Heart right ventricle (tissue), 16 donors: ENCODE measurements around the gene KRT6B. TPM values are rescaled to one million over a fixed set of nuclear protein-coding genes. Genes with fewer than 3 reads are reported as not detected.
"Not testable (repeated sequence)": the region's sequence is repeated elsewhere in the genome, so short reads cannot be mapped to it uniquely, and the experiment has no call there.

Source experiments
- ATAC-seq, 8 donors: fragments of 200-7000 bp; cut with Tn5 transposase; one replicate each; pipeline ENCODE4 v1.9.1; 2020; ENCODE audit warnings: mild to moderate bottlenecking in 8 of 8, moderate library complexity in 8 of 8, moderate number of reproducible peaks in 1 of 8
- DNase-seq, 2 donors: peaks; one replicate each; pipeline ENCODE4 v3.0.0-alpha.2; 2020
- H3K27ac ChIP-seq, 10 donors: fragments of 200-600 bp; sonication (generic) in 2 of 10; one replicate each; pipeline versions ENCODE4 v1.5.0 to v1.8.0; 2020 to 2022; ENCODE audit warnings: mild to moderate bottlenecking in 3 of 10
- H3K27me3 ChIP-seq, 7 donors: fragments of 200-600 bp; one replicate each; pipeline ENCODE4 v1.8.0; 2021 to 2022; ENCODE audit warnings: mild to moderate bottlenecking in 2 of 7
- H3K36me3 ChIP-seq, 9 donors: fragments of 200-600 bp; sonication (generic) in 1 of 9; one replicate each; pipeline versions ENCODE4 v1.5.0 to v1.8.0; 2020 to 2022; ENCODE audit warnings: mild to moderate bottlenecking in 2 of 9
- H3K4me1 ChIP-seq, 9 donors: fragments of 200-600 bp; sonication (generic) in 1 of 9; one replicate each; pipeline versions ENCODE4 v1.5.0 to v1.8.0; 2020 to 2022; ENCODE audit warnings: mild to moderate bottlenecking in 4 of 9
- H3K4me3 ChIP-seq, 10 donors: fragments of 200-600 bp; sonication (generic) in 2 of 10; one replicate each; pipeline versions ENCODE4 v1.5.0 to v1.8.0; 2020 to 2022; ENCODE audit warnings: mild to moderate bottlenecking in 7 of 10, moderate library complexity in 2 of 10
- H3K9me3 ChIP-seq, 11 donors: fragments of 200-600 bp in 10 of 11; sonication (generic) in 2 of 11; one replicate each; pipeline versions ENCODE4 v1.5.0 to v1.8.0; 2013 to 2022; ENCODE audit warnings: mild to moderate bottlenecking in 2 of 11, control low read depth in 1 of 11, moderate library complexity in 1 of 11
- WGBS, 2 donors: extraction: QIAGEN DNeasy Blood & Tissue Kit; methylation state at CpG; one replicate each; pipeline ENCODE4 v1.1.7; 2013; ENCODE audit warnings: inconsistent platforms in 1 of 2; 5-methylcytosine and 5-hydroxymethylcytosine counted together
- intact Hi-C, 10 donors: fragments of 100-400 bp; cut with DNase I; formaldehyde crosslinking; loops; one replicate each; pipeline versions ENCODE4 v1.11.1 to v1.14.2; 2022
- long read RNA-seq, 3 donors: library from polyadenylated mRNA; unstranded; transcript quantifications; one replicate each; pipeline ENCODE4 v2.0.0, GENCODE V29; 2020 to 2021
- polyA plus RNA-seq, 2 donors: library from polyadenylated mRNA; stranded (reverse); fragments of 200-250 nt; gene quantifications; one replicate each; pipeline ENCODE4 v1.2.3, GENCODE V29; 2013
- total RNA-seq, 10 donors: library from RNA; stranded (reverse); fragmentation: NEBNext Ultra II Directional in 3 of 10; extraction: Animal tissue kit (Norgen Biotek cat#: 25700) in 3 of 10; gene quantifications; one replicate each; pipeline versions ENCODE4 v1.2.1 to v1.2.4, GENCODE V29; 2021 to 2023
- TF ChIP-seq, protein P1 (sequence below), 9 donors: fragments of 200-600 bp; sonication (generic) in 2 of 9; IDR thresholded peaks; one replicate each; pipeline versions ENCODE4 v1.5.0 to v1.8.0; 2021 to 2022; ENCODE audit warnings: antibody characterized with exemption in 9 of 9, mild to moderate bottlenecking in 5 of 9, moderate library complexity in 1 of 9
- donor health status: Arrhythmogenic right ventricular cardiomyopathy.
- donor health status: ischemic (EF 13 %, LVEDD 7.1; RV severe dilation, severe dysfunction).
- donor health status: healthy with polysubstance abuse.
- donor health status: DM: no; HTN: yes; CAD: no.
- donor health status: DM: no; HTN: no; CAD: no.
- donor health status: ischemic (EF 25% LVEDD 6.9; RV normal size, moderate dysfunction).
- donor health status: ischemic (EF 25% LVEDD 5.7; RV mildly dilated, moderate dysfunction).
- donor health status: healthy.
- donor health status: DM: yes; HTN: yes; CAD: no.
- donor health status: Ischemic cardiomyopathy.
- donor health status: ischemic (EF 35%, LVEDD 5.7; RV mildly dilated, moderate dysfunction).
- donor health status: nonischemic (EF 11% LVEDD 7.7; RV severe dilation, severe dysfunction).
- donor health status: DM: yes; HTN: yes; CAD: no.
- donor health status: PGD.
- donor health status: ischemic (EF 29% LVEDD 5.4; RV normal size, mild dysfunction).
- donor health status: nonischemic (EF 23%, LVEDD 6.1; RV moderate dilation, normal function).

Gene KRT6B
- total RNA-seq (not detected), polyA plus RNA-seq (under 1 TPM in 1 of 2 donors, not detected in 1; 0.06 TPM)
- long read RNA-seq, donor 1 = 0 reads
- long read RNA-seq, donor 2 = 0 reads
- long read RNA-seq, donor 3 = 0 reads

- Histone ChIP-seq H3K4me1 (no peaks in the 10 kb centered on the region), H3K27ac (no peak within 1 kb of the TSS), H3K27me3 (peaks cover 0 to 7% (median 0%) of the 10 kb centered on the region in 7 donors), H3K36me3 (no peaks in the 10 kb centered on the region), H3K4me3 (no peak within 1 kb of the TSS), H3K9me3 (no peaks in the 10 kb centered on the region)
- DNase-seq (no peak), ATAC-seq (no peak)
- intact Hi-C loops = no loop called here
- TF ChIP-seq, protein P1, sequence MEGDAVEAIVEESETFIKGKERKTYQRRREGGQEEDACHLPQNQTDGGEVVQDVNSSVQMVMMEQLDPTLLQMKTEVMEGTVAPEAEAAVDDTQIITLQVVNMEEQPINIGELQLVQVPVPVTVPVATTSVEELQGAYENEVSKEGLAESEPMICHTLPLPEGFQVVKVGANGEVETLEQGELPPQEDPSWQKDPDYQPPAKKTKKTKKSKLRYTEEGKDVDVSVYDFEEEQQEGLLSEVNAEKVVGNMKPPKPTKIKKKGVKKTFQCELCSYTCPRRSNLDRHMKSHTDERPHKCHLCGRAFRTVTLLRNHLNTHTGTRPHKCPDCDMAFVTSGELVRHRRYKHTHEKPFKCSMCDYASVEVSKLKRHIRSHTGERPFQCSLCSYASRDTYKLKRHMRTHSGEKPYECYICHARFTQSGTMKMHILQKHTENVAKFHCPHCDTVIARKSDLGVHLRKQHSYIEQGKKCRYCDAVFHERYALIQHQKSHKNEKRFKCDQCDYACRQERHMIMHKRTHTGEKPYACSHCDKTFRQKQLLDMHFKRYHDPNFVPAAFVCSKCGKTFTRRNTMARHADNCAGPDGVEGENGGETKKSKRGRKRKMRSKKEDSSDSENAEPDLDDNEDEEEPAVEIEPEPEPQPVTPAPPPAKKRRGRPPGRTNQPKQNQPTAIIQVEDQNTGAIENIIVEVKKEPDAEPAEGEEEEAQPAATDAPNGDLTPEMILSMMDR (IDR thresholded peaks at IDR 0.05) = no peak
- 87 to 90% methylated on average over 6 of the region's 6 CpGs for WGBS, 2 donors
Measured at GRCh38 chr12:52452101-52452500, at the start of gene KRT6B. TSS of gene KRT6B (minus strand) at chr12:52452146. CDS start at chr12:52452078, 68 bp downstream.

DNA sequence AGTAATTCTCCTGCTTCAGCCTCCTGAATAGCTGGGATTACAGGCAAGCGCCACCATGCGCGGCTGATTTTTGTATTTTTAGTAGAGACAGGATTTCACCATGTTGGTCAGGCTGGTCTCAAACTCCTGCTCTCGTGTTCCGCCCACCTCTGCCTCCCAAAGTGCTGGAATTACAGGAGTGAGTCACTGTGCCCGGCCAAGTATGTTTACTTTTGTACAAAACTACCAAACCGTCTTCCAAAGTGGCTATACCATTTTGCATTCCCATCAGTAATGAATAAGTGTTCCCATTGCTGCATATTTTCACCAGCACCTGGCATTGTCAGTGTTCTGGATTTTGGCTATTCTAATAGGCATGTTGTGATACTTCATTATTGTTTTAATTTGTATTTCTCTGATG lies 49.5 kb upstream of the KRT6B start:
- 87 to 91% methylated on average over 7 of the region's 7 CpGs for WGBS, 2 donors
- TF ChIP-seq, protein P1 (IDR thresholded peaks at IDR 0.05) = no peak
- intact Hi-C loops = loop anchor here in 4 of 10 donors (10.0 kb wide), 2 partner anchors 127 to 347 kb away; no protein-coding TSS in a partner anchor

GRCh38 chr12:52500574-52500973 lies 48.6 kb upstream of the KRT6B start:
- ATAC-seq, H3K36me3 ChIP-seq, H3K4me3 ChIP-seq, H3K27ac ChIP-seq, DNase-seq, H3K9me3 ChIP-seq: not testable (repeated sequence)
- intact Hi-C loops = loop anchor here in 4 of 10 donors (10.0 kb wide), 2 partner anchors 126 to 346 kb away; no protein-coding TSS in a partner anchor
- Histone ChIP-seq H3K4me1 (peaks cover 0 to 14% (median under 1%) of the 10 kb centered on the region in 9 donors), H3K27me3 (peaks cover 0 to 19% (median 5%) of the 10 kb centered on the region in 7 donors)
- 79 to 82% methylated on average over 6 of the region's 6 CpGs for WGBS, 2 donors

More for the DNA sequence above, 49.5 kb upstream of the KRT6B start:
- no peak for ATAC-seq
- DNase-seq = no peak
- peaks cover 0 to 5% (median 0%) of the 10 kb centered on the region in 9 donors for H3K4me1 ChIP-seq
- no peak overlapping the region for H3K4me3 ChIP-seq
- H3K36me3 ChIP-seq = no peaks in the 10 kb centered on the region
- H3K9me3 ChIP-seq = peaks cover 0 to 7% (median 0%) of the 10 kb centered on the region in 11 donors
- H3K27me3 ChIP-seq = peaks cover 0 to 24% (median 13%) of the 10 kb centered on the region in 7 donors
- H3K27ac ChIP-seq = no peak overlapping the region

- WGBS, 2 donors = 77 to 82% methylated on average over 5 of the region's 5 CpGs
- Histone ChIP-seq H3K27me3 (peaks cover 0 to 17% (median 4%) of the 10 kb centered on the region in 7 donors), H3K27ac (no peak overlapping the region), H3K4me1 (peaks cover 0 to 20% (median 6%) of the 10 kb centered on the region in 9 donors), H3K9me3 (peaks cover 0 to 7% (median 0%) of the 10 kb centered on the region in 11 donors), H3K4me3 (no peak overlapping the region), H3K36me3 (no peaks in the 10 kb centered on the region)
- ATAC-seq = no peak
- TF ChIP-seq, protein P1 (IDR thresholded peaks at IDR 0.05) = no peak
- intact Hi-C loops = loop anchor here in 5 of 10 donors (10.0 kb wide), 3 partner anchors 115 to 345 kb away; partner anchors contain the start of gene KRT84 (in 1 of the 5)
- DNase-seq = no peak
Measured at GRCh38 chr12:52499806-52500560, 48.0 kb upstream of the KRT6B start.
